KOPT-K1 (cell line): ENCODE results near the gene ACTMAP.
A peak's percentile ranks its signal among the peaks of the same experiment; 100 is the strongest.

Experiments used
- H3K27ac ChIP-seq: fragments of 200-600 bp; sonication (generic); 2 replicates; pipeline ENCODE4 v1.5.1; 2016; ENCODE audit warnings: antibody characterized with exemption, mild to moderate bottlenecking, low read depth, low read length; ENCODE audit not compliant: poor library complexity, severe bottlenecking
- H3K36me3 ChIP-seq: fragments of 200-600 bp; sonication (generic); 2 replicates; pipeline ENCODE4 v1.5.1; 2017; ENCODE audit warnings: antibody characterized with exemption, mild to moderate bottlenecking, low read length, moderate library complexity; ENCODE audit not compliant: insufficient read depth
- H3K9me3 ChIP-seq: fragments of 200-600 bp; sonication (generic); 2 replicates; pipeline ENCODE4 v1.5.1; 2017; ENCODE audit warnings: antibody characterized with exemption, low read length, mild to moderate bottlenecking; ENCODE audit not compliant: insufficient read depth, poor library complexity, severe bottlenecking

Gene ACTMAP

GRCh38 chr19:40723661-40724254, 26.5 kb downstream of the ACTMAP start:
- no peaks in the 10 kb centered on the region for H3K9me3 ChIP-seq
- no peak overlapping the region for H3K27ac ChIP-seq
- H3K36me3 ChIP-seq = peaks cover 17% of the 10 kb centered on the region; the same call in 1 of the 2 replicates

GRCh38 chr19:40721936-40722661, 28.2 kb downstream of the ACTMAP start:
- peaks cover 12% of the 10 kb centered on the region; the same call in 1 of the 2 replicates for H3K36me3 ChIP-seq
- H3K27ac ChIP-seq = no peak overlapping the region
- H3K9me3 ChIP-seq = no peaks in the 10 kb centered on the region

GRCh38 chr19:40721140-40721486, 29.2 kb downstream of the ACTMAP start:
- H3K36me3 ChIP-seq = peaks cover 10% of the 10 kb centered on the region; the same call in 1 of the 2 replicates
- H3K27ac ChIP-seq = no peak overlapping the region
- H3K9me3 ChIP-seq = no peaks in the 10 kb centered on the region

GRCh38 chr19:40719414-40719894, 30.8 kb downstream of the ACTMAP start:
- no peaks in the 10 kb centered on the region for H3K9me3 ChIP-seq
- no peak overlapping the region for H3K27ac ChIP-seq

GRCh38 chr19:40718774-40719391, 31.4 kb downstream of the ACTMAP start:
- no peaks in the 10 kb centered on the region for H3K9me3 ChIP-seq
- H3K36me3 ChIP-seq = peaks cover 5% of the 10 kb centered on the region; the same call in 1 of the 2 replicates
- no peak overlapping the region for H3K27ac ChIP-seq

More at GRCh38 chr19:40719414-40719894, 30.8 kb downstream of the ACTMAP start:
- H3K36me3 ChIP-seq = peaks cover 8% of the 10 kb centered on the region; the same call in 1 of the 2 replicates

GRCh38 chr19:40717880-40718773, 32.1 kb downstream of the ACTMAP start:
- no peaks in the 10 kb centered on the region for H3K9me3 ChIP-seq
- peak overlapping the region; percentile 72 for H3K27ac ChIP-seq
- no peaks in the 10 kb centered on the region for H3K36me3 ChIP-seq

- no peaks in the 10 kb centered on the region for H3K36me3 ChIP-seq
- peak overlapping the region; percentile 72 for H3K27ac ChIP-seq
- H3K9me3 ChIP-seq = no peaks in the 10 kb centered on the region
Observed at GRCh38 chr19:40717325-40717879, 32.9 kb downstream of the ACTMAP start.

- no peaks in the 10 kb centered on the region for H3K9me3 ChIP-seq
- H3K27ac ChIP-seq = peak within 1 kb of the TSS; percentile 72
- H3K36me3 ChIP-seq = no peaks in the 10 kb centered on the region
Observed at GRCh38 chr19:40716482-40717324, 33.6 kb downstream of the ACTMAP start, which contains the start of the genes COQ8B and ITPKC. Gene COQ8B, minus strand, starts transcription at chr19:40716886. Its CDS starts 2,254 bp downstream, at chr19:40714632. Gene ITPKC, plus strand, starts transcription at chr19:40717112. Its CDS starts 24 bp downstream, at chr19:40717136.

GRCh38 chr19:40716031-40716481, 34.2 kb downstream of the ACTMAP start:
- H3K36me3 ChIP-seq = no peaks in the 10 kb centered on the region
- H3K9me3 ChIP-seq = no peaks in the 10 kb centered on the region
- H3K27ac ChIP-seq = peak overlapping the region; percentile 72

- Histone ChIP-seq H3K36me3 (peaks cover 3% of the 10 kb centered on the region; the same call in 1 of the 2 replicates), H3K27ac (peak overlapping the region; percentile 72), H3K9me3 (no peaks in the 10 kb centered on the region)
Observed at GRCh38 chr19:40714441-40715299, 35.6 kb downstream of the ACTMAP start.

GRCh38 chr19:40713939-40714338, 36.3 kb downstream of the ACTMAP start:
- H3K36me3 ChIP-seq = peaks cover 3% of the 10 kb centered on the region; the same call in 1 of the 2 replicates
- H3K27ac ChIP-seq = peak overlapping the region; percentile 72
- H3K9me3 ChIP-seq = no peaks in the 10 kb centered on the region

GRCh38 chr19:40709817-40710216, 40.5 kb downstream of the ACTMAP start:
- Histone ChIP-seq H3K9me3 (no peaks in the 10 kb centered on the region), H3K36me3 (peaks cover 22% of the 10 kb centered on the region; the same call in 1 of the 2 replicates)

GRCh38 chr19:40707615-40708014, 42.7 kb downstream of the ACTMAP start:
- H3K9me3 ChIP-seq = no peaks in the 10 kb centered on the region
- no peak overlapping the region for H3K27ac ChIP-seq
- peaks cover 29% of the 10 kb centered on the region; the same call in 1 of the 2 replicates for H3K36me3 ChIP-seq

More at GRCh38 chr19:40709817-40710216, 40.5 kb downstream of the ACTMAP start:
- H3K27ac ChIP-seq = no peak overlapping the region
